DND-41 (cell line): ENCODE results near the gene FBXL14.

ENCODE experiments used
- ATAC-seq: fragments of 200-7000 bp; cut with Tn5 transposase; 3 replicates; pipeline ENCODE4 v1.9.1; 2021; ENCODE audit warnings: low read depth; ENCODE audit not compliant: insufficient read depth
- DNase-seq: peaks from one replicate; pipeline ENCODE4 v3.0.0-alpha.2; 2020
- H2AFZ ChIP-seq: 2 replicates; pipeline ENCODE4 v1.6.0; 2012; ENCODE audit warnings: low read depth, low read length
- H3K27ac ChIP-seq: 2 replicates; pipeline ENCODE4 v1.5.1; 2012; ENCODE audit warnings: low read length, inconsistent platforms
- H3K27me3 ChIP-seq: fragments of 200-600 bp; sonication (generic); 2 replicates; pipeline ENCODE4 v1.6.0; 2012; ENCODE audit warnings: low read length, mild to moderate bottlenecking, inconsistent platforms; ENCODE audit not compliant: insufficient read depth, poor library complexity
- H3K36me3 ChIP-seq: 2 replicates; pipeline ENCODE4 v1.5.1; 2012; ENCODE audit warnings: low read length, inconsistent platforms; ENCODE audit not compliant: insufficient read depth
- H3K4me1 ChIP-seq: 2 replicates; pipeline ENCODE4 v1.5.1; 2012; ENCODE audit warnings: mild to moderate bottlenecking, low read length; ENCODE audit not compliant: insufficient read depth
- H3K4me2 ChIP-seq: 2 replicates; pipeline ENCODE4 v1.6.0; 2012; ENCODE audit warnings: mild to moderate bottlenecking, moderate library complexity, low read length, inconsistent platforms; ENCODE audit not compliant: insufficient read depth
- H3K4me3 ChIP-seq, 2 experiments: fragments of 200-600 bp in 1 of 2; shearing (Covaris generic) in 1 of 2; 2 replicates each; pipeline ENCODE4 v1.5.1; 2012 to 2016; ENCODE audit warnings: inconsistent platforms in 2 of 2, low read length in 2 of 2, mild to moderate bottlenecking in 2 of 2, low read depth in 1 of 2, moderate library complexity in 1 of 2
- H3K79me2 ChIP-seq: 2 replicates; pipeline ENCODE4 v1.6.0; 2012; ENCODE audit warnings: low read length, inconsistent platforms; ENCODE audit not compliant: insufficient read depth
- H3K9ac ChIP-seq: 2 replicates; pipeline ENCODE4 v1.6.0; 2012; ENCODE audit warnings: low read depth, mild to moderate bottlenecking, inconsistent platforms, low read length, moderate library complexity
- H3K9me3 ChIP-seq: 2 replicates; pipeline ENCODE4 v1.5.1; 2012; ENCODE audit warnings: low read length, moderate library complexity, mild to moderate bottlenecking, inconsistent platforms; ENCODE audit not compliant: insufficient read depth, severe bottlenecking
- H4K20me1 ChIP-seq: 2 replicates; pipeline ENCODE4 v1.6.0; 2012; ENCODE audit warnings: low read length; ENCODE audit not compliant: insufficient read depth
- EZH2 ChIP-seq: IDR thresholded peaks from 3 replicates; pipeline ENCODE4 v1.6.1; 2012; ENCODE audit warnings: borderline replicate concordance, low read depth, mild to moderate bottlenecking, moderate library complexity, low read length, inconsistent platforms; ENCODE audit not compliant: severe bottlenecking
- TF ChIP-seq, protein P1 (sequence below): IDR thresholded peaks from 2 replicates; pipeline ENCODE4 v1.5.1; 2012; ENCODE audit warnings: borderline replicate concordance, low read length, moderate library complexity, mild to moderate bottlenecking; ENCODE audit not compliant: poor library complexity, severe bottlenecking; ENCODE audit errors: extremely low read depth

FBXL14 gene

DNA sequence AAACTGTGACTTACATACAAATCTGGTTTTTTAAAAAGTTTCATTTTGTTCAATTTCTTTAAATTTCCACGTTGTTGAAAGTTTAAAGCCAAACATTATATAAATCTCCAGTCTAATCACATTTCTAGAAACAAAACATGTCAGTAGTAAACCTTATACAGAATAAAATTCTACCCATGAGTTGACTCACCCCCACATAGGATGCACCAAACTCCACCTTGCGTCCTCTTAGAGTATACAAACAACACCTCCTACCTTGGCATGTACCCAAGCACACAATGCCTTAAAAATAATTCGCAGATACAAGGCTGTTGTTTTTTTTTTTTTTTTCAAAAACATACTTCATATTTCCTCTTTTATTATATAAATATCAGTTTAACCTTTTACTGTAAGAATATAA is 3.3 kb downstream of the FBXL14 start:
- ATAC-seq (no peak), DNase-seq (no peak)
- H3K9ac ChIP-seq = peak overlapping the region; percentile 51; the same call in 1 of the 2 replicates
- TF ChIP-seq, protein P1, sequence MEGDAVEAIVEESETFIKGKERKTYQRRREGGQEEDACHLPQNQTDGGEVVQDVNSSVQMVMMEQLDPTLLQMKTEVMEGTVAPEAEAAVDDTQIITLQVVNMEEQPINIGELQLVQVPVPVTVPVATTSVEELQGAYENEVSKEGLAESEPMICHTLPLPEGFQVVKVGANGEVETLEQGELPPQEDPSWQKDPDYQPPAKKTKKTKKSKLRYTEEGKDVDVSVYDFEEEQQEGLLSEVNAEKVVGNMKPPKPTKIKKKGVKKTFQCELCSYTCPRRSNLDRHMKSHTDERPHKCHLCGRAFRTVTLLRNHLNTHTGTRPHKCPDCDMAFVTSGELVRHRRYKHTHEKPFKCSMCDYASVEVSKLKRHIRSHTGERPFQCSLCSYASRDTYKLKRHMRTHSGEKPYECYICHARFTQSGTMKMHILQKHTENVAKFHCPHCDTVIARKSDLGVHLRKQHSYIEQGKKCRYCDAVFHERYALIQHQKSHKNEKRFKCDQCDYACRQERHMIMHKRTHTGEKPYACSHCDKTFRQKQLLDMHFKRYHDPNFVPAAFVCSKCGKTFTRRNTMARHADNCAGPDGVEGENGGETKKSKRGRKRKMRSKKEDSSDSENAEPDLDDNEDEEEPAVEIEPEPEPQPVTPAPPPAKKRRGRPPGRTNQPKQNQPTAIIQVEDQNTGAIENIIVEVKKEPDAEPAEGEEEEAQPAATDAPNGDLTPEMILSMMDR = no peak
- TF ChIP-seq EZH2 = no peak
- H3K36me3 ChIP-seq = peaks cover 38% of the 10 kb centered on the region
- H3K4me1 ChIP-seq = peaks cover 53% of the 10 kb centered on the region
- H4K20me1 ChIP-seq = peaks cover 45% of the 10 kb centered on the region
- H3K27ac ChIP-seq = no peak overlapping the region
- peaks cover 46% of the 10 kb centered on the region for H3K79me2 ChIP-seq
- no peaks in the 10 kb centered on the region for H3K27me3 ChIP-seq
- peak overlapping the region in 1 of 2 experiments; percentile 79; a peak in 2 of 4 replicates for H3K4me3 ChIP-seq
- no peak overlapping the region for H2AFZ ChIP-seq
- no peaks in the 10 kb centered on the region for H3K9me3 ChIP-seq
- H3K4me2 ChIP-seq = peak overlapping the region; percentile 98

DNA sequence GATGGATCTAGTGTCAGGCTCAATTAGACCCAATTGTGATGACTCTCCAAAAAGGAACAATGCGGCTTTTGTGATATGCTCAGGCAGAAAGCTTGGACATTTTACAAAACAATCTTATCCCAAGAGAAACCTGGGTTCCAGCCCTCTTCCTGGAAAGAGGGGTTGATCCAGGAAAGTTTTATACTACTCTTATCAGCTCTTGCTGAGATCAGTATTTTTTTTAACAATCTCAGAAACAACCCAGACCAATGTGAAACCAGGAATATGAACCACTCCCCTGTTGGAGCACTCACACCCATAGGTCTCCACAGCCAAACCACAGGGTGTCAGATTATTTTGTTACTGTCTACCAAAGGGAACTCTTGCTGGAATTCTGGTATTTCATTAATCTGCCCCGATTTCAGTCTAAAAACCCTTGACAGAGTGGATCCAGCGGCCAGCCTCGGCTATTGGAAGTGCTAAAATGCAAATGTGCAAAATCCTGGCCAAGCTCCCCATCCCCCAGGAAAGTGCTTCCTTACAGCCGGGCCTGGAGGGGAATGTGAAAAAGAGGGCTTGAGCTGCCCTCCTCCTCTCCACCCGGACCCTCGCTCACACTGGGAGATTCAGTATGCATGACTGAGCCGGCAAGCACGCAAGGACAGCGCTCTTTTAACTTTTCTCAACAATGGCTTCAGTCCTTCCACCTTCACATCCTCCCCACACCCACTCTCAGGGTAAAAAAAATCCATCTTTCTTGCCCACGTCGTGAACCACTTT is 4.0 kb downstream of the FBXL14 start:
- TF ChIP-seq, protein P1 = no peak
- no peak for TF ChIP-seq EZH2
- Histone ChIP-seq H2AFZ (no peak overlapping the region), H3K9ac (peak overlapping the region; percentile 51; the same call in 1 of the 2 replicates), H3K4me3 (peak overlapping the region in 1 of 2 experiments; percentile 79; a peak in 2 of 4 replicates), H3K27ac (no peak overlapping the region), H3K79me2 (peaks cover 46% of the 10 kb centered on the region), H3K9me3 (no peaks in the 10 kb centered on the region), H3K4me1 (peaks cover 51% of the 10 kb centered on the region), H4K20me1 (peaks cover 45% of the 10 kb centered on the region), H3K4me2 (peak overlapping the region; percentile 98), H3K27me3 (no peaks in the 10 kb centered on the region), H3K36me3 (peaks cover 38% of the 10 kb centered on the region)
- ATAC-seq (no peak), DNase-seq (no peak)

DNA sequence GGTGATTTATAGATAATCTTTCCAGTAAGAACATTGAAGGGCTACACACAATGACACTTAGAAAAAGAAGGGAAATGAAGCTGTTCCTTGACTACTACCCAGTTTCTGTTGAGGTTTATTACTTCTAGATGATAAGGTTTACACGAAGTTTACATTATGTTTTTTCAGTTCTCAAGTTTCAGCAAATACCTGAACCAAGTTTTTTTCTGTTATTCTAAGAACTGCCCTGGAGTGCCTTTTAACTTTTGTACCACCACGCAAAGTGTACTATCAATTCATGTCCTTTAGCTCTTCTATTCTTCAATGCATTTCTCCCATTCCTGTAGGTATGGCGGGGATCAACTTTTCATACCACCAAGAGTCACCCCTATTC is 5.8 kb downstream of the FBXL14 start:
- no peak for TF ChIP-seq EZH2
- TF ChIP-seq, protein P1 = no peak
- no peak overlapping the region for H3K27ac ChIP-seq
- H4K20me1 ChIP-seq = peaks cover 42% of the 10 kb centered on the region
- H3K36me3 ChIP-seq = peaks cover 36% of the 10 kb centered on the region
- H3K9ac ChIP-seq = no peak overlapping the region
- peaks cover 42% of the 10 kb centered on the region for H3K79me2 ChIP-seq
- no peaks in the 10 kb centered on the region for H3K9me3 ChIP-seq
- no peak overlapping the region for H3K4me2 ChIP-seq
- H2AFZ ChIP-seq = no peak overlapping the region
- no peaks in the 10 kb centered on the region for H3K27me3 ChIP-seq
- ATAC-seq (no peak), DNase-seq (no peak)
- H3K4me1 ChIP-seq = peaks cover 44% of the 10 kb centered on the region
- H3K4me3 ChIP-seq = no peak overlapping the region
